WTC11 (cell line): ENCODE data around the gene SIKE1. TPM values are rescaled to one million over a fixed set of nuclear protein-coding genes. Genes with fewer than 3 reads are reported as not detected.
A peak's percentile ranks its signal among the peaks of the same experiment; 100 is the strongest.

Source experiments
- ATAC-seq: fragments of 200-7000 bp; cut with Tn5 transposase; 2 replicates; pipeline ENCODE4 v1.10.0; 2021; ENCODE audit warnings: mild to moderate bottlenecking, moderate library complexity
- CTCF ChIA-PET: fragments of 300-600 bp; sonication (Branson Sonifier 250); formaldehyde crosslinking; loops from one replicate; lab custom pipeline; 2021; ENCODE audit warnings: antibody characterized with exemption; lab: Charles Lee
- POLR2A ChIA-PET: fragments of 350-600 bp; sonication (Branson Sonifier 250); formaldehyde crosslinking; loops from one replicate; lab custom pipeline; 2021; ENCODE audit warnings: antibody characterized with exemption; lab: Charles Lee
- DNase-seq: peaks from one replicate; pipeline ENCODE4 v3.0.0; 2021; ENCODE audit warnings: low spot score
- H3K27ac Mint-ChIP-seq: 2 replicates; pipeline ENCODE4 v1.8.0; 2021; ENCODE audit warnings: mixed read lengths
- H3K27me3 Mint-ChIP-seq: 2 replicates; pipeline ENCODE4 v1.8.0; 2021; ENCODE audit warnings: low read depth, mild to moderate bottlenecking, moderate library complexity, mixed read lengths
- H3K36me3 Mint-ChIP-seq: 2 replicates; pipeline ENCODE4 v1.8.0; 2021; ENCODE audit warnings: mixed read lengths
- H3K4me1 Mint-ChIP-seq: 2 replicates; pipeline ENCODE4 v1.8.0; 2022; ENCODE audit warnings: mixed read lengths
- H3K4me3 Mint-ChIP-seq: 2 replicates; pipeline ENCODE4 v1.8.0; 2021; ENCODE audit warnings: mild to moderate bottlenecking, moderate library complexity, mixed read lengths
- H3K9me3 Mint-ChIP-seq: 2 replicates; pipeline ENCODE4 v1.8.0; 2021; ENCODE audit warnings: mixed read lengths
- AR ChIP-seq: fragments of 250-450 bp; sonication (Bioruptor Pico); IDR thresholded peaks from 2 replicates; pipeline ENCODE4 v1.9.0; 2021; ENCODE audit warnings: mild to moderate bottlenecking
- ELF4 ChIP-seq: sonication (generic); formaldehyde crosslinking; IDR thresholded peaks from 2 replicates; pipeline ENCODE4 v1.8.1; 2022; ENCODE audit warnings: low read depth, mild to moderate bottlenecking, moderate library complexity, missing genetic modification reagents
- FOXJ3 ChIP-seq: sonication (generic); formaldehyde crosslinking; IDR thresholded peaks from 2 replicates; pipeline ENCODE4 v1.9.0; 2021; ENCODE audit warnings: missing genetic modification reagents, mild to moderate bottlenecking, borderline replicate concordance
- HMGA2 ChIP-seq: fragments of 250-450 bp; sonication (Bioruptor Pico); IDR thresholded peaks from 2 replicates; pipeline ENCODE4 v1.4.0; 2021; ENCODE audit warnings: mild to moderate bottlenecking, moderate library complexity
- MXD4 ChIP-seq: fragments of 250-450 bp; sonication (Bioruptor Pico); IDR thresholded peaks from 2 replicates; pipeline ENCODE4 v1.8.0; 2021; ENCODE audit warnings: mild to moderate bottlenecking, moderate library complexity, borderline replicate concordance
- SMAD4 ChIP-seq: sonication (generic); formaldehyde crosslinking; IDR thresholded peaks from 2 replicates; pipeline ENCODE4 v1.8.0; 2022; ENCODE audit warnings: mild to moderate bottlenecking, missing genetic modification reagents
- SOX15 ChIP-seq: fragments of 250-450 bp; sonication (Bioruptor Pico); IDR thresholded peaks from 2 replicates; pipeline ENCODE4 v1.9.0; 2021; ENCODE audit warnings: mild to moderate bottlenecking
- SP1 ChIP-seq: sonication (generic); formaldehyde crosslinking; conservative IDR thresholded peaks from 2 replicates; pipeline ENCODE4 v1.8.1; 2022; ENCODE audit warnings: missing genetic modification reagents
- USF1 ChIP-seq: sonication (generic); formaldehyde crosslinking; IDR thresholded peaks from 2 replicates; pipeline ENCODE4 v1.8.0; 2022; ENCODE audit warnings: mild to moderate bottlenecking, missing genetic modification reagents
- ZNF121 ChIP-seq: sonication (generic); formaldehyde crosslinking; IDR thresholded peaks from 2 replicates; pipeline ENCODE4 v1.8.0; 2023; ENCODE audit warnings: missing genetic modification reagents
- ZNF396 ChIP-seq: fragments of 250-450 bp; sonication (Bioruptor Pico); IDR thresholded peaks from 2 replicates; pipeline ENCODE4 v1.8.0; 2021; ENCODE audit warnings: mild to moderate bottlenecking, moderate library complexity, borderline replicate concordance
- ZNF423 ChIP-seq: fragments of 250-450 bp; sonication (Bioruptor Pico); IDR thresholded peaks from 2 replicates; pipeline ENCODE4 v2.1.2; 2022; ENCODE audit warnings: mild to moderate bottlenecking, moderate library complexity
- total RNA-seq: library from RNA; stranded (reverse); gene quantifications from 3 replicates; pipeline ENCODE4 v1.2.3, GENCODE V29; 2021
- TF ChIP-seq, protein P1 (sequence below): fragments of 250-450 bp; sonication (Bioruptor Pico); IDR thresholded peaks from 2 replicates; pipeline ENCODE4 v1.8.0; 2021; ENCODE audit warnings: mild to moderate bottlenecking
- TF ChIP-seq, protein P2 (sequence below): sonication (generic); formaldehyde crosslinking; IDR thresholded peaks from 2 replicates; pipeline ENCODE4 v1.8.0; 2023; ENCODE audit warnings: missing genetic modification reagents, mild to moderate bottlenecking, borderline replicate concordance
- TF ChIP-seq, protein P3 (sequence below): sonication (generic); formaldehyde crosslinking; IDR thresholded peaks from 2 replicates; pipeline ENCODE4 v1.8.1; 2023; ENCODE audit warnings: mild to moderate bottlenecking, missing genetic modification reagents, borderline replicate concordance
- TF ChIP-seq, protein P4 (sequence below): sonication (generic); formaldehyde crosslinking; IDR thresholded peaks from 2 replicates; pipeline ENCODE4 v1.8.1; 2023; ENCODE audit warnings: mild to moderate bottlenecking, missing genetic modification reagents

Gene SIKE1
- total RNA-seq, 1 experiment from 2014 or later, result 68.7 TPM

- POLR2A ChIA-PET, result no interaction called here
- H3K4me3 Mint-ChIP-seq, result no peak overlapping the region
- H3K27ac Mint-ChIP-seq, result no peak overlapping the region
- peaks cover 62% of the 10 kb centered on the region for H3K36me3 Mint-ChIP-seq
- no peak for ATAC-seq
- TF ChIP-seq SMAD4 (CRISPR knock-in tag) (no peak), HMGA2 (CRISPR knock-in tag) (no peak), SP1 (no peak), USF1 (CRISPR knock-in tag) (no peak)
- TF ChIP-seq, all 79 proteins: peak for 0
- DNase-seq, result no peak
- 0 out of 2 replicates have a peak, but pooled peaks cover 4% of the 10 kb centered on the region for H3K4me1 Mint-ChIP-seq
- CTCF ChIA-PET, result no interaction called here
- H3K27me3 Mint-ChIP-seq, result no peaks in the 10 kb centered on the region
- H3K9me3 Mint-ChIP-seq, result no peaks in the 10 kb centered on the region
Measured at GRCh38 chr1:114745291-114745690, 35.2 kb downstream of the SIKE1 start.

DNA sequence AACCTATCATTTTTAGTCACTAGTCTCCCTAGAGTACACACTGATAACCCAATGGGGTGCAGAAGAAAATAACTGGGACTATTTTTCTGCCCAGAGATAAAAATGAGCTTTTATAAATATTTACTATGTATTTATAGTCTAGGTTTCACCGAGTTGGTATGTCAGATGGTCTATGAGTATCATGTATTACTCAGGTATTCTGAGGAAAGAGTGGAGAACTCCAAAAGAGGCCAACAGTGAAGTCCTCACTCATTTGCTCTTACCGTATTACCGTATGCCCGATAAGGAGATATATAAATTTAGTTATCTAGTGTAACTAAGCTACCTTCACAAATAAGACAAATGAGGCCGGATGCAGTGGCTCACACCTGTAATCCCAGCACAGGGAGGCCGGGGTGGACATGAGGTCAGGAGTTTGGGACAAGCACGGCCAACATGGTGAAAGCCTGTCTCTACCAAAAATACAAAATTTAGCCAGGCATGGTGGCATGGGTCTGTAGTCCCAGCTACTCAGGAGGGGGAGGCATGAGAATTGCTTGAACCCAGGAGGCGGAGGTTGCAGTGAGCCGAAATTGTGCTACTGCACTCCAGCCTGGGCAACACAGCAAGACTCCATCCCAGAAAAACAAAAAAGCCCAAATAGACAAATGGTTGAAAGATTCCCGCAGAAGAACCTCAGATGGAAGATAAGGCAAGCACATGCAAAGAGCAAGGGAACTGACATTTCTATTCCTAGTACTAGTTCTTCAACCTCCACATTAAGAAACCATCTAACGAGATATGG lies 38.3 kb downstream of the SIKE1 start:
- TF ChIP-seq SOX15 (CRISPR knock-in tag) (no peak), ZNF121 (peak; percentile 60; the same call in 1 of the 2 replicates)
- 0 out of 2 replicates have a peak, but pooled peaks cover 4% of the 10 kb centered on the region for H3K4me1 Mint-ChIP-seq
- H3K36me3 Mint-ChIP-seq, result peaks cover 64% of the 10 kb centered on the region
- no peak overlapping the region for H3K4me3 Mint-ChIP-seq
- DNase-seq (no peak), ATAC-seq (no peak)
- ChIA-PET POLR2A (no interaction called here), CTCF (no interaction called here)
- no peaks in the 10 kb centered on the region for H3K27me3 Mint-ChIP-seq
- no peaks in the 10 kb centered on the region for H3K9me3 Mint-ChIP-seq
- H3K27ac Mint-ChIP-seq, result no peak overlapping the region; the same call in none of the 2 replicates

DNA sequence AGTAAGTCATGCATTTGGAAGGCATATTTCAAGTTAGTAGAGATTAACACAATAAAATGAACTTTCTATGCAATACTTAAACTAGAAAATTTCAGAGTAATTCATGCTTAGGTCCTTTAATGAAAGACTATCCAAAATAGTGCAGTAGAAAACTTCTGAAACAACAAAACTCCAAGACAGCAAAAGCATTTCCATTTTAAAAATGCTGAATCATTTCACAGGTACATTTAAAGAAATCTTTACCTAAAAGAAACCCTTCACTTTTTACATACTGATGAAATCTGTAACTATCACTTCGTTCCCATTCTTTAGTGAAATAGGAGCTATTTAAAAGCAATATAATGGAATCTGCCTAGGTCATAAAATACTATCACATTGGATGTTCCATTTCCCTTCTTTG lies 40.2 kb downstream of the SIKE1 start:
- Mint-ChIP-seq H3K36me3 (peaks cover 66% of the 10 kb centered on the region), H3K9me3 (no peaks in the 10 kb centered on the region), H3K27ac (0 out of 2 replicates have a peak overlapping the region, but pooled peaks have one; percentile 4), H3K4me3 (no peak overlapping the region), H3K27me3 (no peaks in the 10 kb centered on the region), H3K4me1 (0 out of 2 replicates have a peak, but pooled peaks cover 4% of the 10 kb centered on the region)
- DNase-seq, result no peak
- POLR2A ChIA-PET, result no interaction called here
- ATAC-seq, result no peak
- CTCF ChIA-PET, result no interaction called here
- TF ChIP-seq ZNF423 (no peak), FOXJ3 (no peak), HMGA2 (CRISPR knock-in tag) (no peak), SP1 (no peak), AR (CRISPR knock-in tag) (no peak), ELF4 (CRISPR knock-in tag) (no peak), ZNF396 (CRISPR knock-in tag) (no peak), MXD4 (no peak)
- TF ChIP-seq, protein P1, sequence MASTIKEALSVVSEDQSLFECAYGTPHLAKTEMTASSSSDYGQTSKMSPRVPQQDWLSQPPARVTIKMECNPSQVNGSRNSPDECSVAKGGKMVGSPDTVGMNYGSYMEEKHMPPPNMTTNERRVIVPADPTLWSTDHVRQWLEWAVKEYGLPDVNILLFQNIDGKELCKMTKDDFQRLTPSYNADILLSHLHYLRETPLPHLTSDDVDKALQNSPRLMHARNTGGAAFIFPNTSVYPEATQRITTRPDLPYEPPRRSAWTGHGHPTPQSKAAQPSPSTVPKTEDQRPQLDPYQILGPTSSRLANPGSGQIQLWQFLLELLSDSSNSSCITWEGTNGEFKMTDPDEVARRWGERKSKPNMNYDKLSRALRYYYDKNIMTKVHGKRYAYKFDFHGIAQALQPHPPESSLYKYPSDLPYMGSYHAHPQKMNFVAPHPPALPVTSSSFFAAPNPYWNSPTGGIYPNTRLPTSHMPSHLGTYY (CRISPR knock-in tag), result no peak
- TF ChIP-seq, protein P2, sequence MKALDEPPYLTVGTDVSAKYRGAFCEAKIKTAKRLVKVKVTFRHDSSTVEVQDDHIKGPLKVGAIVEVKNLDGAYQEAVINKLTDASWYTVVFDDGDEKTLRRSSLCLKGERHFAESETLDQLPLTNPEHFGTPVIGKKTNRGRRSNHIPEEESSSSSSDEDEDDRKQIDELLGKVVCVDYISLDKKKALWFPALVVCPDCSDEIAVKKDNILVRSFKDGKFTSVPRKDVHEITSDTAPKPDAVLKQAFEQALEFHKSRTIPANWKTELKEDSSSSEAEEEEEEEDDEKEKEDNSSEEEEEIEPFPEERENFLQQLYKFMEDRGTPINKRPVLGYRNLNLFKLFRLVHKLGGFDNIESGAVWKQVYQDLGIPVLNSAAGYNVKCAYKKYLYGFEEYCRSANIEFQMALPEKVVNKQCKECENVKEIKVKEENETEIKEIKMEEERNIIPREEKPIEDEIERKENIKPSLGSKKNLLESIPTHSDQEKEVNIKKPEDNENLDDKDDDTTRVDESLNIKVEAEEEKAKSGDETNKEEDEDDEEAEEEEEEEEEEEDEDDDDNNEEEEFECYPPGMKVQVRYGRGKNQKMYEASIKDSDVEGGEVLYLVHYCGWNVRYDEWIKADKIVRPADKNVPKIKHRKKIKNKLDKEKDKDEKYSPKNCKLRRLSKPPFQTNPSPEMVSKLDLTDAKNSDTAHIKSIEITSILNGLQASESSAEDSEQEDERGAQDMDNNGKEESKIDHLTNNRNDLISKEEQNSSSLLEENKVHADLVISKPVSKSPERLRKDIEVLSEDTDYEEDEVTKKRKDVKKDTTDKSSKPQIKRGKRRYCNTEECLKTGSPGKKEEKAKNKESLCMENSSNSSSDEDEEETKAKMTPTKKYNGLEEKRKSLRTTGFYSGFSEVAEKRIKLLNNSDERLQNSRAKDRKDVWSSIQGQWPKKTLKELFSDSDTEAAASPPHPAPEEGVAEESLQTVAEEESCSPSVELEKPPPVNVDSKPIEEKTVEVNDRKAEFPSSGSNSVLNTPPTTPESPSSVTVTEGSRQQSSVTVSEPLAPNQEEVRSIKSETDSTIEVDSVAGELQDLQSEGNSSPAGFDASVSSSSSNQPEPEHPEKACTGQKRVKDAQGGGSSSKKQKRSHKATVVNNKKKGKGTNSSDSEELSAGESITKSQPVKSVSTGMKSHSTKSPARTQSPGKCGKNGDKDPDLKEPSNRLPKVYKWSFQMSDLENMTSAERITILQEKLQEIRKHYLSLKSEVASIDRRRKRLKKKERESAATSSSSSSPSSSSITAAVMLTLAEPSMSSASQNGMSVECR (CRISPR knock-in tag), result no peak
- TF ChIP-seq, protein P3, sequence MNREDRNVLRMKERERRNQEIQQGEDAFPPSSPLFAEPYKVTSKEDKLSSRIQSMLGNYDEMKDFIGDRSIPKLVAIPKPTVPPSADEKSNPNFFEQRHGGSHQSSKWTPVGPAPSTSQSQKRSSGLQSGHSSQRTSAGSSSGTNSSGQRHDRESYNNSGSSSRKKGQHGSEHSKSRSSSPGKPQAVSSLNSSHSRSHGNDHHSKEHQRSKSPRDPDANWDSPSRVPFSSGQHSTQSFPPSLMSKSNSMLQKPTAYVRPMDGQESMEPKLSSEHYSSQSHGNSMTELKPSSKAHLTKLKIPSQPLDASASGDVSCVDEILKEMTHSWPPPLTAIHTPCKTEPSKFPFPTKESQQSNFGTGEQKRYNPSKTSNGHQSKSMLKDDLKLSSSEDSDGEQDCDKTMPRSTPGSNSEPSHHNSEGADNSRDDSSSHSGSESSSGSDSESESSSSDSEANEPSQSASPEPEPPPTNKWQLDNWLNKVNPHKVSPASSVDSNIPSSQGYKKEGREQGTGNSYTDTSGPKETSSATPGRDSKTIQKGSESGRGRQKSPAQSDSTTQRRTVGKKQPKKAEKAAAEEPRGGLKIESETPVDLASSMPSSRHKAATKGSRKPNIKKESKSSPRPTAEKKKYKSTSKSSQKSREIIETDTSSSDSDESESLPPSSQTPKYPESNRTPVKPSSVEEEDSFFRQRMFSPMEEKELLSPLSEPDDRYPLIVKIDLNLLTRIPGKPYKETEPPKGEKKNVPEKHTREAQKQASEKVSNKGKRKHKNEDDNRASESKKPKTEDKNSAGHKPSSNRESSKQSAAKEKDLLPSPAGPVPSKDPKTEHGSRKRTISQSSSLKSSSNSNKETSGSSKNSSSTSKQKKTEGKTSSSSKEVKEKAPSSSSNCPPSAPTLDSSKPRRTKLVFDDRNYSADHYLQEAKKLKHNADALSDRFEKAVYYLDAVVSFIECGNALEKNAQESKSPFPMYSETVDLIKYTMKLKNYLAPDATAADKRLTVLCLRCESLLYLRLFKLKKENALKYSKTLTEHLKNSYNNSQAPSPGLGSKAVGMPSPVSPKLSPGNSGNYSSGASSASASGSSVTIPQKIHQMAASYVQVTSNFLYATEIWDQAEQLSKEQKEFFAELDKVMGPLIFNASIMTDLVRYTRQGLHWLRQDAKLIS (CRISPR knock-in tag), result no peak
- TF ChIP-seq, protein P4, sequence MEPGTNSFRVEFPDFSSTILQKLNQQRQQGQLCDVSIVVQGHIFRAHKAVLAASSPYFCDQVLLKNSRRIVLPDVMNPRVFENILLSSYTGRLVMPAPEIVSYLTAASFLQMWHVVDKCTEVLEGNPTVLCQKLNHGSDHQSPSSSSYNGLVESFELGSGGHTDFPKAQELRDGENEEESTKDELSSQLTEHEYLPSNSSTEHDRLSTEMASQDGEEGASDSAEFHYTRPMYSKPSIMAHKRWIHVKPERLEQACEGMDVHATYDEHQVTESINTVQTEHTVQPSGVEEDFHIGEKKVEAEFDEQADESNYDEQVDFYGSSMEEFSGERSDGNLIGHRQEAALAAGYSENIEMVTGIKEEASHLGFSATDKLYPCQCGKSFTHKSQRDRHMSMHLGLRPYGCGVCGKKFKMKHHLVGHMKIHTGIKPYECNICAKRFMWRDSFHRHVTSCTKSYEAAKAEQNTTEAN, result no peak
